Mesangial cell (primary cell): ENCODE data around the gene ATCAY. TPM values are rescaled to one million over a fixed set of nuclear protein-coding genes. Genes with fewer than 3 reads are reported as not detected.

Experiments used
- total RNA-seq: library from RNA; depleted of rRNA; stranded (reverse); fragments of >200 nt; gene quantifications from 2 replicates; pipeline ENCODE4 v1.2.3, GENCODE V29; 2015

Gene ATCAY, protein sequence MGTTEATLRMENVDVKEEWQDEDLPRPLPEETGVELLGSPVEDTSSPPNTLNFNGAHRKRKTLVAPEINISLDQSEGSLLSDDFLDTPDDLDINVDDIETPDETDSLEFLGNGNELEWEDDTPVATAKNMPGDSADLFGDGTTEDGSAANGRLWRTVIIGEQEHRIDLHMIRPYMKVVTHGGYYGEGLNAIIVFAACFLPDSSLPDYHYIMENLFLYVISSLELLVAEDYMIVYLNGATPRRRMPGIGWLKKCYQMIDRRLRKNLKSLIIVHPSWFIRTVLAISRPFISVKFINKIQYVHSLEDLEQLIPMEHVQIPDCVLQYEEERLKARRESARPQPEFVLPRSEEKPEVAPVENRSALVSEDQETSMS
- not detected in 2 replicates for total RNA-seq

DNA sequence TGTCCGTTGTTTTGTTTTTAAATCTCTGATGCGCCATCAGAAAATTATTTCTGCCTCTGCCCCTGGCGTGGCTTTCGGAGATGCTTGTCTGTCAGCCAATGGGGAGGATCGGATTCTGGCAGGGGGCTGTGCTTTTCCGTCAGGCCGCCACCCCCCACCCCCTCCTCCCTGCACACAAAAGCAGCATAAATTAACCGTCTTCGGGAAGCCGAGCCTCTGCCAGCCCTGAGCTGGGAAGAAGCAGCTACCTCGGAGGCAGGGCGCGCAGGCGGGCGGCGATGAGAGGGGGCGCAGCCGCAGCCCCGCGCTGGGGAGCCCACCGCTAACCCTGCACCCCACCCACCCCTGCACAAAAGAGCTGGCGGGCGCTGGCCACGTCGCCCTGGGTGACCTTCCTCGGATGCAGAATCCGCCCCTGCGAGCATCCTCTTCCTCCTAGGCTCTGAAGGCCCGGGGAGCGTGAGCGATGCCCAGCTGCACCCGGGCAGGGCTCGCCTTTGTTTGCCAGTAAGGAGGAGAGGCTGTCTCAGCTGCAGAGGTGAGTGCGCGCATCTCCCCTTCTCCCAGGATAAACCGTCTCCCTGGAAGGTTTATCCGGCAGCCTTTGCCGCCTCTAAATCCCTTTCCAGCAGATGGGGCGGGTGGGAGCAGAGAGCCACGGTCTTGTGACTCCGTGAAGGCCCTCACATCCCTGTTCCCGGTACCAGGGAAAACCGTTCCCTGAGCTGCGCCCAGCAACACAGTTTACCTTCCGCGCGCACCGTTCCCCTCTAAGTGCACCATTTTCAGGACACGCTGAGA, at the start of gene ATCAY:
ATCAY (plus strand) TSS at position 215 of the 801 bp plus-strand sequence. CDS start 5,083 bp downstream, outside the sequence.

DNA sequence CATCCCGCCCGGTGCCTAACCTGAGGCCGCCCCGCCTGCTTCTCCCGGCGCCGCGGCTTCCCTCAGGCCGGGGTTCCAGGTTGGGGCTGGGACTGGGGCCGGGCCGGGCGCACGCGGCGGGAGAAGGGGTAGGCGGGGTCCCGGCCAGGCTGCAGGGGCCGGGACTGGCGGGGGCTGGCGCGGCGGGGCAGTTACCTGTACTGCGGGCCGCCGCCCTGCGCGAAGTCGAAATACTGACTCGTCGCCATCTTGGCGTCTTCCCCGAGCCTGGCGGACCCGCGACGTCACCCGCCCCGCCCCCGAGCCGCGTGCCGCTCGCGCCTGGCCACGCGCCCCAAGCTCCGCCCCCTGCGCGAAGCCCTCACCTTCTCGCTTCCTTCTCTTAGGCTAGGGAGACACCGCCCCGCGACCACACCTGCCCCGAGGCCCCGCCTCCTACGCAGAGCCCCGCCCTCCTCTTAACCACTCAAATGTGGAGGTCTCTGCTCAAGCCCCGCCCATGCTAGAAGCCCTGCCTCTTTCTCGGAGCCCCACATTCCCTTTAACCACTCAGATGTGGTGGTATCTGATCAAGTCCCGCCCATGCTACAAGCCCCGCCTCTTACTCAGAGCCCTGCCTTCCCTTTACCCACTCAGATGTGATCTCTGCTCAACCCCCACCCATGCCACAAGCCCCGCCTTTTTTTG, 11.6 kb upstream of the ATCAY start, which contains the start of gene ZFR2:
ZFR2 (minus strand) TSS at position 269 of the 687 bp plus-strand sequence; CDS start at position 248, 21 bp downstream.

DNA sequence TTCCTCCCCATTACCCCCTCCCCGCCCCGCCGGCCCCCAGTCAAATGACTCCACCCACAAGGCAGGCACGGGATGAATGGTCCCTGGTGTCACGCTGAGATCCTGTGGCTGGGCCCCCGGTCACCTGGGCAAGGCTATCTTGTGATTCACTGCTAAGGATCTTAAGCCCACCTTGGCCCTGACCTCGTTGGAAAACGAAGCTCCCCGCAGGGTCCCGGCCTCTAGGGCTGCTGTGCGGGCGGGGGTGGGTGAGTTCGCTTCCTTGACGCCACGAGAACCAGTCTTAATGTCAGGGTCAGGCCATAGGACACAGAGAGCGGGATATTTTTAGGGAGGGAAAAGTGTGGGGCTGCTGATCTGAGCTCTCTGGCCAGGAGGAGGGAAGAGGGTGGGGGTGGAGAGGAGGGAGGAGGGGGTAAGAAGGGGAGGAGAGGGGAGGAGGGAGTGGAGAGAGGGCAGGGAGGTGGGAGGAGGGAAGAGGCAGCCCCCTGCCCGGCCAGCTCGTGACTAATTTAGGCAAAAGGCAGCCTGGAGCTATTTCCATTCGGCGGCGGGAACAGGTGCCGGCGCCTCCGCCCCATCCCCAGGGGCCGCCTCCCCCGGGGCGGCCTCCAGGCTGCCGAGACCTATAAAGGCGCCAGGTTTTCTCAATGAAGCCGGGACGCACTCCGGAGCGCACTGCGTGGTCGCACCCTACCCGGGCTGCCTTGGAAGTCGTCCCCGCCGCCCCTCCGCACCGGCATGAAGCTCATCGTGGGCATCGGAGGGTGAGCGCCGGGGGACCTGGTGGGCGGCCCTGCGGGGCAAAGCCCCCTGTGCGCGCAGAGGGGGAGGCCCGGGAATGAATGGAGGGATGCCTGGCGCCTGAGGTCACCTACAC, 52.7 kb downstream of the ATCAY start, which contains the start of gene NMRK2:
NMRK2 (plus strand) TSS at position 139 of the 880 bp plus-strand sequence; CDS start at position 742, 603 bp downstream.

DNA sequence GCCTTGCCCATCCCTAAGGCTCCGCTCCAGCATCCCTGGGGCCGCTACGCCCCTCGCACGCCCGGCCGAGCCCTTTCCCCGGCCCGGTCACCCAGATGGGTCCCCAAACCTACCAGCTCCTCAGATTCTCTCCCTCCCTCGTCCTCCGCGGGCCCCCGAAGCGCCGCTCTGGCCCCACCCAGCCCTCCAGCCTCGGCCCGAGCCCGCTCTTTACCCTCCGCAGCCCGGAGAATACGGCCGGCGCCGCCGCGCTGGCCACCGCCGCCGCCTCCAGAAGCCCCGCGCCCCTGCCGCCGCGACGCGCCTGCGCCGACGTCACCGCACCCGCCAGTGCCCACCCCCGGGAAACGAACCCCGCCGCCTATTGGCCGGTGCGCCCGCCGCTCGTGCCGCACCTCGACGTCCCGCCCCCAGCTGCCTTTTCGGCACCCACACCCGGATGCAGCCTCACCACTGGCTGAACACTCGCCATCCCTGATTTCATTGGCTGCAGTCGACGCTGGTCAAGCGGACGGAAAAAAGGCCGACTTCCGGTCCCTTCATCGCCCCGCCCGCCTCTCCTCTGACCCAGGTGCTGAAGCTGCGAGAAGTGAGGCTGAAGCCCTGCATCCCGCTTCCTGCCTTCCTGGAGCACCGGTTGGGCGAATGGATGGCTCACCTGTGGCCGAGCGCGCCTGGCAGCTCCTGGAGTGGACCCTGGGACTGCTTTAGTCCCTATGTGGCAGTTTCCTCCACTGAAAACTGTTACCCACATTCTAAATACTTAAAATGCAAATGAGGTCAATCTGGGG, 90.5 kb downstream of the ATCAY start, which contains the start of gene DAPK3:
DAPK3 (minus strand) TSS at position 292 of the 791 bp plus-strand sequence. CDS start 1,364 bp downstream, outside the sequence.

Other genes with a start within 250 kb of the ATCAY start
- 43.7 and 67.4 TPM in 2 replicates for gene PIP5K1C, start 180.2 kb upstream of the ATCAY start, total RNA-seq
- gene TJP3, start 172.3 kb upstream of the ATCAY start, total RNA-seq, result 2.5 TPM in 1 of 2 replicates, not detected in the other
- gene APBA3, start 119.0 kb upstream of the ATCAY start, total RNA-seq, result 26.7 and 35.7 TPM in 2 replicates
- gene MRPL54, start 118.0 kb upstream of the ATCAY start, total RNA-seq, result 72.1 and 76.9 TPM in 2 replicates
- gene RAX2, start 108.5 kb upstream of the ATCAY start, total RNA-seq, result not detected in 2 replicates
- gene MATK, start 94.3 kb upstream of the ATCAY start, total RNA-seq, result 0.13 TPM in 1 of 2 replicates, not detected in the other
- not detected in 2 replicates for gene ZFR2, start 11.6 kb upstream of the ATCAY start, total RNA-seq
- not detected in 2 replicates for gene NMRK2, start 52.4 kb downstream of the ATCAY start, total RNA-seq
- gene DAPK3, start 90.4 kb downstream of the ATCAY start, total RNA-seq, result 106 and 115 TPM in 2 replicates
- 2,051 and 3,385 TPM in 2 replicates for gene EEF2, start 104.8 kb downstream of the ATCAY start, total RNA-seq
- gene PIAS4, start 127.1 kb downstream of the ATCAY start, total RNA-seq, result 26.2 and 29.9 TPM in 2 replicates
- gene ZBTB7A, start 186.2 kb downstream of the ATCAY start, total RNA-seq, result 23.8 and 36.9 TPM in 2 replicates
- gene MAP2K2, start 243.4 kb downstream of the ATCAY start, total RNA-seq, result 157 and 238 TPM in 2 replicates